Ishikawa (cell line): Measurements from ENCODE around the gene C11orf65.

Source experiments
- CEBPB ChIP-seq: IDR thresholded peaks from 2 replicates; pipeline ENCODE4 v1.6.1; 2012
- CREB1 ChIP-seq: IDR thresholded peaks from 2 replicates; pipeline ENCODE4 v1.6.1; 2012; ENCODE audit warnings: low read depth
- EGR1 ChIP-seq: IDR thresholded peaks from 2 replicates; pipeline ENCODE4 v1.6.1; 2012
- EP300 ChIP-seq: IDR thresholded peaks from 2 replicates; pipeline ENCODE4 v1.6.1; 2012; ENCODE audit warnings: borderline replicate concordance
- FOXM1 ChIP-seq: IDR thresholded peaks from 2 replicates; pipeline ENCODE4 v1.6.1; 2012; ENCODE audit warnings: low read depth, borderline replicate concordance
- NFIC ChIP-seq: IDR thresholded peaks from 2 replicates; pipeline ENCODE4 v1.6.1; 2012
- RAD21 ChIP-seq: IDR thresholded peaks from 2 replicates; pipeline ENCODE4 v1.6.1; 2012; ENCODE audit warnings: low read depth
- REST ChIP-seq: IDR thresholded peaks from 2 replicates; pipeline ENCODE4 v1.6.1; 2012; ENCODE audit warnings: low read depth, mild to moderate bottlenecking
- TAF1 ChIP-seq: IDR thresholded peaks from 2 replicates; pipeline ENCODE4 v1.6.1; 2012; ENCODE audit warnings: low read depth, mild to moderate bottlenecking
- TCF12 ChIP-seq: IDR thresholded peaks from 2 replicates; pipeline ENCODE4 v1.6.1; 2012; ENCODE audit warnings: low read depth
- TEAD4 ChIP-seq: IDR thresholded peaks from 2 replicates; pipeline ENCODE4 v1.6.1; 2012
- YY1 ChIP-seq: IDR thresholded peaks from 2 replicates; pipeline ENCODE4 v1.6.1; 2012; ENCODE audit warnings: low read depth
- ZBTB7A ChIP-seq: IDR thresholded peaks from 2 replicates; pipeline ENCODE4 v1.6.1; 2012; ENCODE audit warnings: low read depth
- TF ChIP-seq, protein P1 (sequence below): IDR thresholded peaks from 2 replicates; pipeline ENCODE4 v1.6.1; 2012
- TF ChIP-seq, protein P2 (sequence below): IDR thresholded peaks from 2 replicates; pipeline ENCODE4 v1.6.1; 2012

Gene C11orf65

DNA sequence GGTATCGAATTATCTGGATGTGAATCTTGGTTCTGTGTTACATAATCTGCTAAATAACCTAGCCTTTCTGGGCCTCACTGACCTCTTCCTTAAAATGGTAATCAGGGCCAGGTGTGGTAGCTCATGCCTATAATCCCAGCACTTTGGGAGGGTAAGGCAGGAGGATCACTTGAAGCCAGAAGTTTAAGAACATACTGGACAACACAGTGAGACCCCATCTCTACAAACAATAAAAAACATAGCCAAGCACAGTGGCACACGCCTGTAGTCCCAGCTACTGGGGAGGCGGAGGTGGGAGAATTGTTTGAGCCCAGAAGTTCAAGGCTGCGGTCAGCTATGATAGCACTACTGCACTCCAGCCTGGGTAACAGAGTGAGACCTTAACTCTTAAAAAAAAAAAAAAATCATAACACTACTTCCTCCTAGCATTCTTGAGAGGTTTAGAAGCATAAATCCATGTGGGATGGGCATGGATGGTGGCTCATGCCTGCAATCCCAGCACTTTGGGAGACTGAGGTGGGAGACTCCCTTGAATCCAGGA lies 72.5 kb downstream of the C11orf65 start:
- no peak for TF ChIP-seq FOXM1
- no peak for TF ChIP-seq YY1
- no peak for TF ChIP-seq ZBTB7A
- no peak for TF ChIP-seq REST
- no peak for TF ChIP-seq EP300
- TF ChIP-seq CEBPB: no peak

DNA sequence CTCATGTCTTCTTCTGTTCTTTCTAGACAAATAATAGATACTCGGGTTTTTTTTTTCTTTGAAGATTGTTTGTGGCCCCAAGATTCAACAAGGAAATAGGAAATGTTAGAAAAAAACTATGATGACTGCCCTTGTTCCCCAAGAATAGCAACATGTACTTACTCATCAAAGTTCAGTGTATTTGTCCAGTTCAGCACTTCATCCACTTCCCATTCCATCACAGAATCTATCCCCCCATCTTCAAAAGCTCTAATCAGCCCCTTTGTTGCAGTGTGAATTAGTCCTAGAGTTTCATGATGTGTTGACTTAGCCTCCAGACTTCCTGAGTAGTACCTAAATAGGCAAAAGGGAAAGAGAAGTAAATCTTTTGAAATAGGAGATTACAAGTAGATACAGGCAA lies 74.3 kb downstream of the C11orf65 start:
- TF ChIP-seq, protein P1, sequence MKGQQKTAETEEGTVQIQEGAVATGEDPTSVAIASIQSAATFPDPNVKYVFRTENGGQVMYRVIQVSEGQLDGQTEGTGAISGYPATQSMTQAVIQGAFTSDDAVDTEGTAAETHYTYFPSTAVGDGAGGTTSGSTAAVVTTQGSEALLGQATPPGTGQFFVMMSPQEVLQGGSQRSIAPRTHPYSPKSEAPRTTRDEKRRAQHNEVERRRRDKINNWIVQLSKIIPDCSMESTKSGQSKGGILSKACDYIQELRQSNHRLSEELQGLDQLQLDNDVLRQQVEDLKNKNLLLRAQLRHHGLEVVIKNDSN: no peak
- TF ChIP-seq, protein P2, sequence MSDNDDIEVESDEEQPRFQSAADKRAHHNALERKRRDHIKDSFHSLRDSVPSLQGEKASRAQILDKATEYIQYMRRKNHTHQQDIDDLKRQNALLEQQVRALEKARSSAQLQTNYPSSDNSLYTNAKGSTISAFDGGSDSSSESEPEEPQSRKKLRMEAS: no peak
- TF ChIP-seq TCF12: no peak
- no peak for TF ChIP-seq YY1
- no peak for TF ChIP-seq NFIC
- no peak for TF ChIP-seq CREB1
- TF ChIP-seq FOXM1: no peak
- TF ChIP-seq EGR1: no peak
- no peak for TF ChIP-seq ZBTB7A
- no peak for TF ChIP-seq TAF1

DNA sequence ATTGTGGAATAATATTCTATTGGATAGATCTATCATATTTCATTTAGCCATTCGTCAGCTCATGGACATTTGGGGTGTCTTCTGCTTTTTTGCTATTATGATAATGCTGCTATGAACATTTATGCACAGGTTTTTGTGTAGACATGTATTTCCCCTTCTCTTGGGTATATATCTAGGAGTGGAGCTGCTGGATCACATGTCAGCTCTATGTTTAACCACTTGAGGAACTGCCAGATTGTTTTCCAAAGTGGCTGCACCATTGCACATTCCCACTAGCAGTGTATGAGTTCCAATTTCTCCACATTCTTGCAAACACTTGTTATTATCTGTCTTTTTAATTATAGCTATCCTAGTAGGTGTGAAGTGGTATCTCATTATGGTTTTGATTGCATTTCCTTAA lies 75.0 kb downstream of the C11orf65 start:
- TF ChIP-seq, protein P2: no peak
- no peak for TF ChIP-seq ZBTB7A
- TF ChIP-seq YY1: no peak
- no peak for TF ChIP-seq CREB1
- TF ChIP-seq TAF1: no peak
- no peak for TF ChIP-seq EGR1
- TF ChIP-seq FOXM1: no peak
- TF ChIP-seq TEAD4: no peak
- no peak for TF ChIP-seq NFIC
- TF ChIP-seq, protein P1: no peak
- TF ChIP-seq CEBPB: no peak
- TF ChIP-seq REST: no peak
- no peak for TF ChIP-seq TCF12

DNA sequence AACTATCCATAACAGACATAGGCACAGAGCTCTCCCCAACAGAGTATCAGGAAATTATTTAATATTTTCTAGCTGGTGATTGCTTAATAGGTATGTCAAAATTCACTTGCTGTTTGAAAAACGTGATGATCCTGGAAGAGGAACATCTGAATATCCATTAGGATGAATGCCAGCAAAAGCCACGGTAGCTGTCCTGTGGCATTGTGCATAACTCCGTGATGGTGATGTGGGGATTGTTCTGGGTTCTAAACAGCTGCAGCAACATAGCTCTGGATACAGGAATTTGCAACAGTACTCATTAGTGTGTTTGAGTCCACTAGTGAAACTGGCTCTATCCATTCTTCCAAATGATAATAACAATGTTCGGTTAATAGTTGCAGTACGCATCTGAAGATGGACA lies 78.8 kb downstream of the C11orf65 start:
- no peak for TF ChIP-seq NFIC
- TF ChIP-seq RAD21: no peak
- TF ChIP-seq CEBPB: no peak
- TF ChIP-seq EGR1: no peak

DNA sequence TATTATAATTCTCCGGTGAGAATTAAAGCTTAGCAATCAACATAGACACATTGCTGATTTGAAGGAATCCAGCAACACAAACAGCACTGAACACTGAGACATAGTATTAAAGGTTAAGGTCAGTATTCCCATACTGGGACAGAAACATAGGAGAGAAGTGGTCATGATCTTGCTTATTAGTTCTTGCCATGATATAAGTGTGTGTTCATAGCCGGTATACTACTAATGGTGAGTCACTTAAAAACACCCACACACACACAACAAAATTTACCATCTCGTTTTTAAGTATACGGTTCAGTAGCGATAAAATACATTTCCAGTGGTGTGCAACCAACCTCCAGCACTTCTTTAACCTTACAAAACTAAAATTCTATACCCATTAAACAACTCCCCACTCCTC lies 96.3 kb downstream of the C11orf65 start:
- no peak for TF ChIP-seq FOXM1
- TF ChIP-seq REST: no peak
- no peak for TF ChIP-seq EP300
- TF ChIP-seq CREB1: no peak
- no peak for TF ChIP-seq ZBTB7A

- TF ChIP-seq YY1 (no peak), TAF1 (no peak), CEBPB (no peak), TEAD4 (no peak), EP300 (no peak), EGR1 (no peak), CREB1 (no peak)
- TF ChIP-seq, protein P1: no peak
Measured at GRCh38 chr11:108370315-108370714, 97.0 kb downstream of the C11orf65 start.
